Right ventricle myocardium superior (tissue), 1 donor: ENCODE results near the gene MSANTD2. TPM values are rescaled to one million over a fixed set of nuclear protein-coding genes. Genes with fewer than 3 reads are reported as not detected.

Experiments used
- ATAC-seq: fragments of 200-7000 bp; cut with Tn5 transposase; one replicate; pipeline ENCODE4 v1.9.1; 2020; ENCODE audit warnings: mild to moderate bottlenecking; ENCODE audit not compliant: poor library complexity
- DNase-seq: peaks from one replicate; pipeline ENCODE4 v3.0.0-alpha.2; 2020
- intact Hi-C: fragments of 100-400 bp; cut with DNase I; formaldehyde crosslinking; loops from one replicate; pipeline ENCODE4 v1.11.2; 2022
- total RNA-seq: library from RNA; stranded (reverse); fragmentation: NEBNext Ultra II Directional; extraction: Animal tissue kit (Norgen Biotek cat#: 25700); gene quantifications from one replicate; pipeline ENCODE4 v1.2.1, GENCODE V29; 2021
- donor health status: DM: no; HTN: yes; CAD: no; lungs with severe emphysema.

MSANTD2 gene
- total RNA-seq, 1 donor from 2014 or later, result 4.0 TPM

DNA sequence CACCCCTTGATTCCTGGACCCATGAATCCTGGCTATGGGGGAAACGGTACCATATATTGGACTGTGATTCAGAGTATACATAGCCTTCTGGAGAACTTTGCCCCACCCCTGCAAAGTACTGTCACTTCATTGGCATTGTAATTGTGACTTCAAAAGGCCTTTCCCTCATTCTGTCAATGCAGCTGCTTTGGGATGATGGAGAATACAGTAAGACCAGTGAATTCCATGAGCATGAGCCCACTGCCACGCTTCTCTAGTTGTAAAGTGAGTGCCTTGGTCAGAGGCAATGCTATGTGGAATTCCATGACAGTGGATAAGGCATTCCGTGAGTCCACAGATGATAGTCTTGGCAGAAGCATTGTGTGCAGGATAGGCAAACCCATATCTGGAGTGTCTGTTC, 25.7 kb upstream of the MSANTD2 start:
- ATAC-seq (no peak), DNase-seq (no peak)
- intact Hi-C loops, result no loop called here

GRCh38 chr11:124823512-124824376, 23.5 kb upstream of the MSANTD2 start:
- intact Hi-C loops, result no loop called here
- no peak for DNase-seq
- no peak for ATAC-seq

GRCh38 chr11:124821995-124822730, 22.0 kb upstream of the MSANTD2 start:
- DNase-seq, result no peak
- no peak for ATAC-seq
- intact Hi-C loops, result no loop called here

- no peak for ATAC-seq
- intact Hi-C loops, result no loop called here
These were observed 16.8 kb upstream of the MSANTD2 start for GRCh38 chr11:124817036-124817435.

GRCh38 chr11:124814739-124815138, 14.5 kb upstream of the MSANTD2 start:
- DNase-seq (no peak), ATAC-seq (no peak)
- intact Hi-C loops, result no loop called here

More at GRCh38 chr11:124817036-124817435, 16.8 kb upstream of the MSANTD2 start:
- DNase-seq, result no peak

- no peak for ATAC-seq
- intact Hi-C loops, result no loop called here
- DNase-seq, result no peak
These were observed 12.7 kb upstream of the MSANTD2 start for GRCh38 chr11:124812876-124813275.

DNA sequence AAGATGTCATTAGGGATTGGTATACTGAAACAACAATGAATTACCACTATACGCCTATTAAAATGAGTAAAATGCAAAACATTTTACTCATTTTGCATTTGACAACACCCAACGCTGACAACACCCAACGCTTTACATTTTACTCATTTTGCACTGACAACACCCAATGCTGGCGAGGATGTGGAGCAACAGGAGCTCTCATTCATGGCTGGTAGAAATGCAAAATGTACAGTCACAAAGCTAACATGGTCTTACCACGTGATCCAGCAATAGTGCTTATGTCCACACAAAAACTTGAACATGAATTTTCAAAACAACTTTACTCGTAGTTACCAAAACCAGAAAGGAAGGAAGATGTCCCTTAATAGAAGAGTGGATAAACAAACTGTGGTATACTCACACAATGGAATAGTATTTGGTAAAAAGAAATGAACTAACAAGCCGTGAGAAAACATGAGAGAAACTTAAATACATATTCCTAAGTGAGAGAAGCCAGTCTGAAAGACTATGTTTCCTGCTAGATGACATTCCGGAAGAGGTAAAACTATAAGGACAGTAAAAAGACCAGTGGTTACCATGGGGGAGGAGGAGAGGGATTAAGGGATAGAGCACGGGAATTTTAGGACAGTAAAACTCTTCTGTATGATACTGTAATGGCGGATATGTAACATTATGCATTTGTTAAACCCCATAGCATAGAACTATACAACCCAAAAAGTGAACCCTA, 11.4 kb upstream of the MSANTD2 start:
- no peak for ATAC-seq
- no peak for DNase-seq
- intact Hi-C loops, result no loop called here

- DNase-seq (no peak), ATAC-seq (no peak)
- intact Hi-C loops, result no loop called here
These were observed 7.6 kb upstream of the MSANTD2 start for GRCh38 chr11:124807660-124808270.

GRCh38 chr11:124807201-124807600, 7.0 kb upstream of the MSANTD2 start:
- intact Hi-C loops, result no loop called here
- ATAC-seq, result no peak
- no peak for DNase-seq

DNA sequence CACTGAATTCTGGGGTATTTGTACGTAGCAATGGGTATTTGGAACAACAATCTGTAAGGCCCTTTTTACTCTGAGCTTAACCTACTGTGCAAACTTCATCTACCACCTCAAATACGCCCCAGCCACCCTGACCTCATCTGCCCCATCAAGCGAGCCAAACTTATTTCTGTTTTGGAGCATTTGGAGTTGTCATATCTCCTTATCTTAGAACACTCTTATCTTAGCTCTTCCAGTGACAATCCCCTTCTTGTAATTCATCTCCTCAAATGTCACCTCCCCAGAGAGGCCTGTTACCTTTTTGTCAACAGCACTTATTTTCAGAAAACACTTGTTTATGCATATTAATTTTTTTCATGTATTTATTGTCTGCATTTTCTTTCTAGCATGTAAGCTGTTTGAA, 4.7 kb upstream of the MSANTD2 start:
- intact Hi-C loops, result no loop called here
- ATAC-seq (no peak), DNase-seq (no peak)

DNA sequence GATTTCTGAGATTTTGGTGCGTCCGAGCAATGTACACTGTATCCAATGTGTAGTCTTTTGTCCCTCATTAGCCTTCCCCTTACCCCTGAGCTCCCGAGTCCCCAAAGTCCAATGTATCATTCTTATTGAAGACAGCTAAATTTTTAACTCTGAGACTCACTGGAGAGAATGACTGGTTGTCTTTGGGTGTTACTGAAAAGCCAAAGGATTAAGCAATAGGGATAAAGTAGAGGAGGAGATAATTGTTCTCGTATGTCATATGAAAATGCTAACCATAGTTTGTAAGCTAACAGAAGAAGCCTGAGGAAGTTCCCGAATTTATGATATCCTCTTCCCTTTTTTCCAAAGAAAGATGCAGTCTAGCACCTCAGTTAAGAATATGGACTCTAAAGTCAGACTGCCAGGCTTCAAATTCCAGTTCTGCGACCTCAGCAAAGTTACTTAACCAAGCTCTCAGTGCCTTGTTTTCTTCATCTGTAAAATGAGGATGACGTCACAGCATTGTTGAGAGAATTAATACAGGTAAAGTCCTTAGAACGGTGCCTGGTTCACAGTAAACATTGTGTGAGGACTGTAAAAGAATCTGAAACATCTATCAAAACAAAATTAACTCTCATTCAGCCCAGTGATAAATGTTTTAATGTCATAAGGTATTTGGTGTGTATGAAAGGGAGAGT, 1.6 kb upstream of the MSANTD2 start:
- ATAC-seq (no peak), DNase-seq (no peak)
- intact Hi-C loops, result no loop called here

DNA sequence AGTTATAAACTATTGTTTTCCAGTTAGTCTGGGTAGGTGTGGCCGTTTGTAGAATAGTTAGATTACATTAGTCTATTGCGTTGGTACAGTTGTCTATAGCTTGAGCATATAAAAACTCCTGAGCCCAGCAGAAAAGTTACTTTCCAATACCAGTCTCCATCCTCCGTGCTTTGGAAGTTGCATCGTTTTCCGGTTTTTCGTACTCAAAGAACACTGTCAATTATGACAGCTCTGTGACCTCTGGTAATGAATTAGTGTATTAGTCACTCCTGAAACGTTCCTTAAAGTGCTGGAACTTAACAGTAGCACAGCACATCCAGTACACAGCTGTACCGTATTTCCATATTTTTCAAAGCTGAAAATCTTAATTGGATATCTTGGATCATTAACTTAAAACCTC, 808 bp upstream of the MSANTD2 start:
- DNase-seq, result no peak
- ATAC-seq, result peak; percentile 13
- intact Hi-C loops, result no loop called here

DNA sequence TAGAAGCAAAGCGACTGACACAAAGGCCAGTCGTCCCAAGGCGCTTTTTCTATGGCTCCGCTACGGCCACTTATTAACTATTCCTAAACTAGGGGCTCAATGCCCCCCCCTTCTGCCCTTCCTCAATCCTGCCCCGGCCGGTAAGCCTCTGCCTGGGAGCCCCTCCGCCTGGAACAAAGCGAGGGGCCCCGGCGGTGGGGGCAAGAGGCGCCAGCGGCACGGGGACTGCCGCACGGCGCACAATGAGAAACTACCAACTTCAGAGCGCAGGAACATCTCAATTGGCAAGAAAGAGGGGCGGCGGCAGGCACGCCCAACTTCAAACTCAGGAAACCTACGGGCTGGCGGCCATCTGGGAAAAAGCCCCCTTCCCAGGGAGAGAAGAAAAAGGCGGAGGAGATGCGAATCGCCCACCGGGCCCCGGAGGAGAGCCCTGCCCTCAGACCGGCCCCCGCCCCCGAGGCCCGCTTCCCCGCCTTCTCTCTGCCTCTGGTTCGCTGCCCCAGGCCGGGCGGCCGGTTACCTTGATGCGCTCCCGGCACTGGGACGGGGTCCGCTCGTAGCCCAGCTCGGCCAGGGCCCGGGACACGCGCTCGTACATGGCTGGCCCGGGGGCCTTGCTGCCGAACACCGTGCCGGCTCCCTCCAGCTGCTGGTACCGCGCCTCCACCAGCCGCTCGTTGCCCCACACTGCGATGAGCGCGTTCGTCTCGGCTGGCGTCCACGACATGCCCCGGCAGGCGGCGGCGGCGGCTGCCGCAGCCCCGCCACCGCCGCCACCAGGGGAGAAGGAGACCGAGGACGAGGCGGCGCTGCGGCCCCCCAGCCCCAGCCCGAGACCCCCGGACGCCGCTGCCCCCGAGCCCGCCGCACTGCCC, 619 bp downstream of the MSANTD2 start:
- peak; percentile 34 for ATAC-seq
- intact Hi-C loops, result no loop called here
- peak; percentile 56 for DNase-seq

GRCh38 chr11:124798991-124799347, 1.2 kb downstream of the MSANTD2 start:
- DNase-seq, result no peak
- intact Hi-C loops, result no loop called here
- no peak for ATAC-seq

GRCh38 chr11:124796312-124796711, 3.9 kb downstream of the MSANTD2 start:
- ATAC-seq, result no peak
- no peak for DNase-seq
- intact Hi-C loops, result no loop called here

- ATAC-seq (peak; percentile 68), DNase-seq (no peak)
- intact Hi-C loops, result no loop called here
These were observed 6.5 kb downstream of the MSANTD2 start for GRCh38 chr11:124793466-124794278.
